Right lobe of liver (tissue), 4 donors: Measurements from ENCODE around the gene CTSE.

Source experiments
- POLR2A ChIP-seq: fragments of 450-650 bp; IDR thresholded peaks from one replicate; pipeline ENCODE4 v1.6.1; 2017; ENCODE audit warnings: antibody characterized with exemption, mild to moderate bottlenecking
- TF ChIP-seq, protein P1 (sequence below), 4 donors: fragments of 200-600 bp in 3 of 4; fragments of 450-650 bp in 1 of 4; IDR thresholded peaks; one replicate each; pipeline versions ENCODE4 v1.5.1 to v1.8.0; 2016 to 2022; ENCODE audit warnings: antibody characterized with exemption in 4 of 4, mild to moderate bottlenecking in 2 of 4
- donor health status: DM: no; HTN: no; CAD: no.
- donor health status: DM: no; HTN: no; CAD: no.
- donor health status: DM: no; HTN: yes; CAD: no.

DNA sequence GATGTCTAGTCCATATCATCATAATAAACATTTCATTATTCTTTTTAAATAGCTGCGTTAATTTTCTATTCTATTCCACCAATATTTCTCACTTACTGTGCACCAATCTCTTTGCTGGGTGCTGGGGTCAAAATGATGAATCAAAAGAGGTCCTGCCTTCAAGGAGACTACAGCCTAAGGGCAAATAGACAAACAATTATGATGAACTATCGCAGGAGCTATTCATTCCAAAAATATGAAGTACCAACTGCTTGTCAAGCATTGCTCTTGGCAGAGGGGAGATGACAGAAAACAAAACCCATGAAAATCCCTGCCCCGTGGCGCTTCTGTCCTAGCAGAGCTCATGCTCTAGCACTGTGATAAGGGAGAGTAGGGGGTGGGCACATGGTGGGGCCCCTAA, 51.6 kb downstream of the CTSE start:
- TF ChIP-seq, protein P1, sequence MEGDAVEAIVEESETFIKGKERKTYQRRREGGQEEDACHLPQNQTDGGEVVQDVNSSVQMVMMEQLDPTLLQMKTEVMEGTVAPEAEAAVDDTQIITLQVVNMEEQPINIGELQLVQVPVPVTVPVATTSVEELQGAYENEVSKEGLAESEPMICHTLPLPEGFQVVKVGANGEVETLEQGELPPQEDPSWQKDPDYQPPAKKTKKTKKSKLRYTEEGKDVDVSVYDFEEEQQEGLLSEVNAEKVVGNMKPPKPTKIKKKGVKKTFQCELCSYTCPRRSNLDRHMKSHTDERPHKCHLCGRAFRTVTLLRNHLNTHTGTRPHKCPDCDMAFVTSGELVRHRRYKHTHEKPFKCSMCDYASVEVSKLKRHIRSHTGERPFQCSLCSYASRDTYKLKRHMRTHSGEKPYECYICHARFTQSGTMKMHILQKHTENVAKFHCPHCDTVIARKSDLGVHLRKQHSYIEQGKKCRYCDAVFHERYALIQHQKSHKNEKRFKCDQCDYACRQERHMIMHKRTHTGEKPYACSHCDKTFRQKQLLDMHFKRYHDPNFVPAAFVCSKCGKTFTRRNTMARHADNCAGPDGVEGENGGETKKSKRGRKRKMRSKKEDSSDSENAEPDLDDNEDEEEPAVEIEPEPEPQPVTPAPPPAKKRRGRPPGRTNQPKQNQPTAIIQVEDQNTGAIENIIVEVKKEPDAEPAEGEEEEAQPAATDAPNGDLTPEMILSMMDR (IDR thresholded peaks at IDR 0.05), result no peak
- TF ChIP-seq POLR2A, result no peak
